ENCODE measurements around the gene SDC3. TPM values are rescaled to one million over a fixed set of nuclear protein-coding genes. Genes with fewer than 3 reads are reported as not detected.

The SDC3 gene
- total and polyA plus RNA-seq, 8 donors: 29.8 to 65.2 (median 46.0) TPM

DNA sequence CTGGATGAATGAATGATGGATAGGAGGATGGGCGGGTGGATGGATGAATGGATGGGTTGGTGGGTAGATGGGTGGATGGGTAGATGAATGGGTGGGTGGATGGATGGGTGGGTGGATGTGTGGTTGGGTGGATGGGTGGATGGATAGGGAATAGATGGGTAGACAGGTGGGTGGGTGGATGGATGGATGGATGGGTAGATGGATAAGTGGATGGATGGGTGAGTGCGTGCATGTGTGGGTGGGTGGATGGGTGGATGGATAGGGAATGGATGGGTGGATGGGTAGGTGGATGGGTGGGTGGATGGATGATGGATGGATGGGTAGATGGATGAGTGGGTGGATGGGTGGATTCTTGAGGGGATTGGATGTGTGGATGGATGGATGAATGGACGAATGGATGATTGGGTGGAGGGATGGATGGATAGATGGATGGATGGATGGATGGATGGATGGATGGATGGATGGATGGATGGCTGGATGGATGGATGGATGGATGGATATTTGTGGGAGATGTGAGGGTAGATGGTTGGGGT lies 68.7 kb downstream of the SDC3 start:
- H3K27me3 ChIP-seq: peaks cover 0 to 61% of the 10 kb centered on the region in 2 donors
- no peak for TF ChIP-seq CTCF (IDR thresholded peaks at IDR 0.05)
- H3K4me1 ChIP-seq: peaks cover 5 to 15% of the 10 kb centered on the region in 2 donors
- no peaks in the 10 kb centered on the region for H3K36me3 ChIP-seq
- DNase-seq (no peak), ATAC-seq (no peak)
- H3K9me3 ChIP-seq: no peaks in the 10 kb centered on the region
- intact Hi-C loops (cut with DNase I): no loop called here
- no peak overlapping the region for H3K4me3 ChIP-seq
- H3K27ac ChIP-seq: no peak overlapping the region

GRCh38 chr1:30838996-30839395 lies 69.6 kb downstream of the SDC3 start:
- no peaks in the 10 kb centered on the region for H3K9me3 ChIP-seq
- no peak overlapping the region for H3K27ac ChIP-seq
- DNase-seq (no peak), ATAC-seq (no peak)
- H3K27me3 ChIP-seq: peaks cover 0 to 54% of the 10 kb centered on the region in 2 donors
- TF ChIP-seq CTCF (IDR thresholded peaks at IDR 0.05): no peak
- intact Hi-C loops (cut with DNase I): no loop called here
- H3K36me3 ChIP-seq: no peaks in the 10 kb centered on the region
- no peak overlapping the region for H3K4me3 ChIP-seq
- peaks cover 5 to 15% of the 10 kb centered on the region in 2 donors for H3K4me1 ChIP-seq

DNA sequence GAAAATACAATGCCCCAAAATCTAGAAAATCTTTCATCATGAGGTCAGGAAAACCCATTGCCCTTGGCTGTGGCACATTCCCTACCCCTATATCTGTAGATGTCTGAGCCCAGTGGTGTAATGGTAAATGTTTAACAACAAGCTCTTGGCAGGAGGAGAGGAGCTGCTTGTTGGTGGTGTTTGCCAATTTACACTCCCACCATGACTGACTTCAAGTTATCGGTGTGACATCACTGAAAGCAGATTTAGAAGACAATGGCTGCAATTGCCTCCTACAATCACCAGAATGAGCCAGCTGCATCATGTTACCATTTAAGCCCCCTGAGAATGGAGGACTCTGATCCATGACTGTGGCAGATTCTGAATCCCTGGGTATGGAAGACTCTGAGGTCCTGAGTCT lies 70.9 kb downstream of the SDC3 start:
- Histone ChIP-seq H3K27ac (no peak overlapping the region), H3K9me3 (no peaks in the 10 kb centered on the region), H3K36me3 (no peaks in the 10 kb centered on the region), H3K4me3 (no peak overlapping the region), H3K27me3 (peaks cover 0 to 43% of the 10 kb centered on the region in 2 donors), H3K4me1 (peaks cover 5 to 15% of the 10 kb centered on the region in 2 donors)
- DNase-seq (no peak), ATAC-seq (no peak)
- no peak for TF ChIP-seq CTCF (IDR thresholded peaks at IDR 0.05)
- intact Hi-C loops (cut with DNase I): no loop called here

DNA sequence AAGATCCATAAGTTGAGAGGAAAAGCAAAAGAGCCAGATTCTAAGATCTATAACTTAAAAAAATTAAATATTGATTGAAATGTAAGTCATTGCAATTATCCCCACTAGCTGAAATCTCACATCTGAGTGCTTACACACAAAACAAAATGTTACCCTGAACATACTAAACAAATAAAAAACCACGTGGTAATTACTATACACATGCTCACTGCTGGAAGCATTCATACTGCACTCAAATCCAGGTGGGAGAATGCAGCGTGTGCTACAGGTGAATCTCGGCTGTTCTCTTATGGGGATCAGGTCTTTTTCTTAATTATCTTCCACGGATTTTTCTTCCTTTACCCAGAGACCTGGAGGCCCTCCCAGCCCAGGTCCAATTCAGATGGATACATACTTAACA lies 74.3 kb downstream of the SDC3 start:
- DNase-seq (no peak), ATAC-seq (no peak)
- Histone ChIP-seq H3K27me3 (peaks cover 0 to 24% of the 10 kb centered on the region in 2 donors), H3K9me3 (no peaks in the 10 kb centered on the region), H3K27ac (no peak overlapping the region), H3K4me3 (no peak overlapping the region), H3K4me1 (peaks cover 0 to 4% of the 10 kb centered on the region in 2 donors), H3K36me3 (no peaks in the 10 kb centered on the region)
- intact Hi-C loops (cut with DNase I): no loop called here
- no peak for TF ChIP-seq CTCF (IDR thresholded peaks at IDR 0.05)

DNA sequence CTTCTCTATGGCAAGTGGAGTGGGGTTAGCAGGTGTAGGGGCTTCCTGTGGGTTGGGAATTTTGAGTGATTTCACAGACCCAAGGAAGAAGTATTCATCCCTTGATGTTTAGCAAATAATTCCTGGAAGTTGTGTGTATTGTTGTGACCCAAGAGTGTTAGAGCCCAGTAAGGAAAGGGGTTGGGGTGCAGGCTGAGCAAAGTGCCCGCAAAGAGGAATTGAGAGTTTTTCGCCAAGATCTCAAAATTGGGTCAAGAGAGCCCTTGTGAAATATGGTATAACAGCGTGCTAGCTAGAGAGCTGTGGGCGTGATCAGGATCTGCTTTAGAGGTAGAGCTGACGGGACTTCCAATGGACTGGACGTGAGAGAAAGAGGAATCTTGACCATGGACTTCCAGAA lies 78.0 kb downstream of the SDC3 start:
- no peaks in the 10 kb centered on the region for H3K36me3 ChIP-seq
- H3K4me3 ChIP-seq: no peak overlapping the region
- TF ChIP-seq CTCF (IDR thresholded peaks at IDR 0.05): no peak
- DNase-seq (no peak), ATAC-seq (peak; percentile 89)
- peaks cover 0 to 8% of the 10 kb centered on the region in 2 donors for H3K27me3 ChIP-seq
- no peaks in the 10 kb centered on the region for H3K9me3 ChIP-seq
- intact Hi-C loops (cut with DNase I): no loop called here
- peaks cover 0 to 4% of the 10 kb centered on the region in 2 donors for H3K4me1 ChIP-seq
- H3K27ac ChIP-seq: no peak overlapping the region
